HAP-1 (cell line): ENCODE measurements around the gene PPM1H.
A peak's percentile ranks its signal among the peaks of the same experiment; 100 is the strongest.

Experiments used
- DNase-seq, 2 experiments: peaks; one replicate each; pipeline ENCODE4 v3.0.0-alpha.2; 2016 to 2020; ENCODE audit warnings: low spot score in 2 of 2
- H3K27me3 ChIP-seq: fragments of 250-450 bp; sonication (Bioruptor Pico); 2 replicates; pipeline ENCODE4 v1.5.1; 2020; ENCODE audit warnings: low read depth, mild to moderate bottlenecking, moderate library complexity
- H3K36me3 ChIP-seq: fragments of 250-450 bp; sonication (Bioruptor Pico); replicated peaks from 2 replicates; pipeline ENCODE4 v1.5.1; 2020; ENCODE audit warnings: mild to moderate bottlenecking
- H3K4me1 ChIP-seq: fragments of 250-450 bp; sonication (Bioruptor Pico); 2 replicates; pipeline ENCODE4 v1.5.1; 2020; ENCODE audit warnings: mild to moderate bottlenecking
- H3K4me3 ChIP-seq: fragments of 250-450 bp; sonication (Bioruptor Pico); 2 replicates; pipeline ENCODE4 v1.5.1; 2020; ENCODE audit warnings: mild to moderate bottlenecking, moderate library complexity
- H3K9me3 ChIP-seq: fragments of 250-450 bp; sonication (Bioruptor Pico); 2 replicates; pipeline ENCODE4 v1.5.1; 2020; ENCODE audit warnings: mild to moderate bottlenecking, moderate library complexity
- in situ Hi-C: fragments of 300-500 bp; cut with MboI; formaldehyde crosslinking; loops from 3 replicates; pipeline ENCODE4 v1.14.3; 2020; ENCODE audit warnings: low sequenced_read_pairs, inconsistent platforms, mixed read lengths

Gene PPM1H

DNA sequence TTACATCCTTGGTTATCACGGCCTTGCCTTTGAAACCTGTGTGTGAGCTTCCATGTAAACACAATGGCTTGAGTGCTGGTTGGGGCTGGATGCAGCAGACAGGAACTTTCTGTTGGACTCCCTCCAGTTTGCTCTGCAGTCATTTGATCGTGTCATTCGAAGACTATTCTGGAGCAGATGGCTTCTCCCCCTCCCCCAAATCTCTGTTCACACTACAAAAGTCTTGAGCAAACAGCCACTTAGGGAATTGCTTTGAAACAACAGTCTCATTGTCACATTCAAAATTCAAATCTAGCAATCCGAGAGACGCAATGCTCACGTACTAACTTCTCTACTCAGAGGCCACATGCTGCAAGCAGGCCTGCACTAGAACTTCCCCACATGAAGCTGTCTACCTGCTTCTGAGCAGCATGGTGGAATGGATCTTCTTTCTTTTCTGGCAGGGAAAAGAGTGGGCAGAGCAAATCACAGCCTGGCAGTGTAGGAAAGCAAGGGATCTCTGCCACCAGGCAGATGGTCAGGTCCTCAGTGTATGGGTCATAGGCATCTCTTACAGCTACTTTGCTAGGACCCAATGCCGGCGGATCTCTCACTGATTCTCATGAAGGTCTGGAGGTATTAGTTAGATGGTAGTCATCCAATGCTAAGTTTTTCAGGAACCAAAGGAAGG is 214.2 kb downstream of the PPM1H start:
- Histone ChIP-seq H3K4me3 (no peak overlapping the region), H3K9me3 (no peaks in the 10 kb centered on the region), H3K36me3 (no peaks in the 10 kb centered on the region), H3K27me3 (no peaks in the 10 kb centered on the region), H3K4me1 (peaks cover 39% of the 10 kb centered on the region)
- in situ Hi-C loops: no loop called here
- no peak for DNase-seq

DNA sequence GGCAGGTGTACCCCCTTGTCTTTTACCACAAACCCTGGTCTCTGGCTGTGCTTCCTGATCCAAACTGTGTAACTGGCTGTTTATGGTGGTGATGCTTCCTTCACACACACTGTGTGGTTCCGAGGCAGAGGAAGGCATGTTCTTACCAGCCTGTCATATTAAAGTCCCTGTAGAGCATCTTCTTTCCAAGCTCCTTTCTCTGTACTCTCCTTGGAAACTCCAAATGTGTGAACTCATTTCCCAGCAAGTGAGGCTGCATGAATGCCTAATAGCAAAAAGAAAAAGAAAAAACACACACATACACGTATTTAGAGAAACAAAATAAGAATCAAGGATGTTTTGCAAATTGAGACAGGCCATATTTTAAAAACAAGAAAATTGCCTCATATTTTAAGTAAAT is 214.9 kb downstream of the PPM1H start:
- no peak for DNase-seq
- Histone ChIP-seq H3K36me3 (no peaks in the 10 kb centered on the region), H3K4me3 (no peak overlapping the region), H3K9me3 (no peaks in the 10 kb centered on the region), H3K27me3 (no peaks in the 10 kb centered on the region), H3K4me1 (peaks cover 39% of the 10 kb centered on the region)
- in situ Hi-C loops: no loop called here

DNA sequence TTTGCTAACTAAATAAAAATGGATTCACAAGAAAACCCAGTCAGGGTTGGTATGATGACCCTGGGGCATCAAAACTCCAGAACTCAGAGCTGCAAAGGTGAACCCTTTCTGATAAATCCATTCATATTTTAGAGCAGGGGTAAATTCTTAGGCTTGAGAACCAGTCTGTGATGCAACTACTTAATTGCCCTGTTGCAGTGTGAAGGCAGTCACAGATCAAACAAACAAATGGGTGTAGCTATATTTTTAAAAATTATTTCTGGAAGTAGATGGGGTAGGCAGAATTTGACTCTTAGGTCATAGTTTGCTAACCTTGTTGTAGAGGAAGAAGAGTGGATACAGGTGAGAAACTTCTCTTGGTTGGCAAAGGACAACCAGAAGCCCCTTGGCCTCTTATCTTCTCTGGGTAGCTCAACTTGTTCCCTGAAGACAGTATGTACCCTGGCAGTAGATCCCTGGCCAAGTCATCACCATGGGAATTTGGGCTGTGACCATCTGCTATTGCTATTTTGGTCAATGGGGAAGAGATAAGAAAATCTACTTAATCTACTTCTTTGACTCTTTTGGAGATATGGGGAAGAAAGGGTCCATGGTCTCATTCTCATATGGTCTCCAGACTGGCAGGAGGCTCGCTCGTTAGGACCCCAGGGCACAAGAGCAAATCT is 216.1 kb downstream of the PPM1H start:
- no peaks in the 10 kb centered on the region for H3K9me3 ChIP-seq
- in situ Hi-C loops: no loop called here
- peaks cover 27% of the 10 kb centered on the region for H3K4me1 ChIP-seq
- no peaks in the 10 kb centered on the region for H3K36me3 ChIP-seq
- no peak overlapping the region for H3K4me3 ChIP-seq
- H3K27me3 ChIP-seq: no peaks in the 10 kb centered on the region
- DNase-seq: no peak

DNA sequence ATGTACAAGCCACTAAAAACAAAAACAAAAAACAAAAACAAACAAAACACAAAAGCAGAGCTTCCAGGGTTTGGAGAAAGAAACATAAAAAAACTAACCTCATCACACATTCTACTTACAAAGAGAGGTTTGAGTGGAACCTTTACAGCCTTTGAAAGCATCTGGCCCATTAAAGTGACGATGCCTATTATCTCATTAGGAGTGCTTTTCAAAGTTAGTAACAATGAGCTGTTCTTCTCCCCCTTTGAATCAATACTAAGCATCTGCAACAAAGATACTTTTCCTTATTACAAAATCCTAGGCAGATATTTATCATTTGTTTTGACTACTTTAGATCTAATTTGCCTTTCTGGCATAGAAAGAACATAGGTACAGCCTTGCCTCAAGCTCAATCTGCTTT is 217.3 kb downstream of the PPM1H start:
- Histone ChIP-seq H3K4me1 (peaks cover 25% of the 10 kb centered on the region), H3K36me3 (no peaks in the 10 kb centered on the region), H3K9me3 (no peaks in the 10 kb centered on the region), H3K27me3 (no peaks in the 10 kb centered on the region), H3K4me3 (no peak overlapping the region)
- peak in 1 of 2 experiments; percentile 89 for DNase-seq
- in situ Hi-C loops: no loop called here

DNA sequence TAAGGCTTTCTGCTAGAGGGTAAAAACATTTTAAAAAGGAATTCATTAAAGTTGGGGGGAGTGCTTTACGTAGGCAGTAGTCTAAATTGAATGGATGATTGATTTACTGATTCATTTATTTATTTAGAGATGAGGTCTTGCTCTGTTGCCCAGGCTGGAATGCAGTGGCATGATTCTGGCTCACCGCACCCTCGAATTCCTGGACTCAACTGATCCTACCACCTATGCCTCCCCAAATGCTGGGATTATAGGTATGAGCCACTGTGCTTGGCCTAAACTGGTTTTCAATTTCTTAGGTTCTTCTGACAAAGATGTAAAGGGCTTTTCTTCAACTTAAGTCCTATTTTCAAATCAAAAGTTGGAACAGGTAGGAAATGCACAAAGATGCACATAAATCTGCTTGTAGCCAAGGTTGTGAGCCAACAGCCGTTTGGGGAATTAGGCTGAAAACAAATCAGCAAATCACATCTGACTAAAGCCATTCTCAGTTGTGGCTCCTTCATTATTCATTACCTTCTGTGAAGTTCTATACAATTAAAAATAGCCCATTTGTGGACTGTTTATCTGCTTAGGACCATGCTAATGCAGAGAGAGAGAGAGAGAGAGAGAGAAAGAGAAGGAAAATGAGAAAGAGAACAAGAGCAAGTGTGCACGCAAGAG is 218.0 kb downstream of the PPM1H start:
- in situ Hi-C loops: no loop called here
- peak in 1 of 2 experiments; percentile 33 for DNase-seq
- no peaks in the 10 kb centered on the region for H3K27me3 ChIP-seq
- no peak overlapping the region for H3K4me3 ChIP-seq
- no peaks in the 10 kb centered on the region for H3K9me3 ChIP-seq
- H3K4me1 ChIP-seq: peaks cover 25% of the 10 kb centered on the region
- no peaks in the 10 kb centered on the region for H3K36me3 ChIP-seq

DNA sequence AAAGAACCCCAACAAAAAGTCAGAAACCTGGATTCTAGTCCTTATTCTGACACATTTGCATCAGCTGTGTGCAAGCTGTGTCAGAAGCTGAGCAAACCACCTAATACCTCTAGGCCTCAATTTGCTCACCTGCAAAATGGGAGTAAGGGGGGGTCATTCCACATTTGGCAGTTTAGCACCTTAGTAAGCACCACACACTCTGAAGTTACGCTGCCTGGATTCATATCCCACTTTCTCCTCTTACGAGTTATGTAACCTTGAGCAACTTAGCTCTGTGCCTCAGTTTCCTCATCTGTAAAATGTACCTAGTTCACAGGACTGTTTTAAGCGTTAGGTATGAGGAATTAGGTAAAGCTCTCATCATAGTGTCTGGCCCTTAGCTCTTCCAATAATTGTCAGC is 218.9 kb downstream of the PPM1H start:
- in situ Hi-C loops: no loop called here
- no peak for DNase-seq
- H3K36me3 ChIP-seq: no peaks in the 10 kb centered on the region
- no peaks in the 10 kb centered on the region for H3K27me3 ChIP-seq
- H3K4me1 ChIP-seq: peaks cover 25% of the 10 kb centered on the region
- H3K4me3 ChIP-seq: no peak overlapping the region
- no peaks in the 10 kb centered on the region for H3K9me3 ChIP-seq

DNA sequence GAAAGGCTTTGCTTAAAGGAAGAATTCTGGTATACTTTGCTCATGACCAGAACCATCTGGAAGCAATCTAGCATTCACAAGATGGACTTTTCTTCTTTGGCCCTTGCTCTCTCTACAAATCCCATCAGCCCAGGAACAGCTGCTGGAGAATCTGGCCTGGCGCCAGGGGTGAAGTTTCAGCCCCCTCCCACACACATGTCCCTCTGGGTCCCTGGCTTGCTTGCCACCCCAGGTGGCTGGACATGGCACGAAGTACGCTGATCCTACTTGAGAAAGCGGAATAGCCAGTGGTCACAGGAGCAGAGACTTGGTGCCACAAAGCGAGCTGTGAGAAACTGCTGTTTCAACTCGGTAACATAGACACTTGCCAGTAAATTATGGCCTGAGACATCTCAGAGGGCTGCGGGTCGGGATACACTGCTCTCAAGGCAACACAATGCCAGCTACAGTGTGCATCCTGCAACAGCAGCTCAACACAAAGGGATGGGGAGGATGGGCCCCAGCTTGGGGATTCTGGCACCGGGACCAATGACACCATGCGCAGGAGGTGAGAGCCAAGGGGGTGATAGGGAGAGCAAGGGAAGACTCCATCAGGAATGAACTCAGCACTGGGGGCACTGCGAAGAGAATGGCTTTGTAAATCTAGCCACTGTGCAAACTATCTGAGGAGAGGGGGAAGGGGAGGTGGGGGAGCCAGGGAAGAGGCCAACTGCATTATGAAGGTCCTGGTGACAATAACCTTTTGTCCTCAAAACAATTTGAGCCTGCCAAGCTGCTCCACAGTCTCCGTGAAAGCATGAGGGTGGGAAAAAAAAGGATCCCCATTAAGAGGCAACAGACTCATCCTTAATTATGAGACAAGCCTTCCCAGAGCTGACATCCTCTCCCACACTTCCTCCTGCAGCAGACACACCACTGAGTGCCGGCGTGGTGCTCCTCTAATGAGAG is 219.9 kb downstream of the PPM1H start:
- DNase-seq: peak in 1 of 2 experiments; percentile 25
- in situ Hi-C loops: no loop called here

DNA sequence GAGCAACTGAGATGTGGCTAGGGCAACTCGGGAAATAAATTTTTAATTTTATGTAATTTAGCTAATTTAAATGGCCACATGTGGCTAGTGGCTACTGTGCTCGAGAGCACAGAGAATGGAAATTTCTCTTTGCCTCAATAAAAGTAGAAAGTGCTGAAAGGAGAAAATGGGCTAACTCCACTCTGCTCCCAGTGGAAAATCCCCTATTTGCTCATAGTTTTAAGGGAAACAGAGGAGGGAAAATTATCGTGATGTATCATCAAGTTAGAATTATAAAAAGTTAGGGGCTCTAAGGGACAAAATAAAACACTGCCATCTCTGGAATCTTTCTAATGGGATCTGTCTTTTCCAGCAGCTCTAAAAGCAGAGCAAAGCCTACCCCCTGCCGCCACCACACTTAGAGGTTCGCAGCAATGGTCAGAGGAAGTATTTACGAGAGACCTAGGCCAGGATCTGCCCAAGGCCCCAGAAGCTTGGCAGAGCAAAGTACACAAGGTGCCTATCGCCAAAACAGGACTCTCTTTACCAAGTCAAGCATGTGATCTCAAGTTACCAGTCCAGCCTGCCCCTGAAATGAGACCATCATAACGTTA is 220.7 kb downstream of the PPM1H start:
- no peaks in the 10 kb centered on the region for H3K9me3 ChIP-seq
- no peak overlapping the region for H3K4me3 ChIP-seq
- no peaks in the 10 kb centered on the region for H3K36me3 ChIP-seq
- in situ Hi-C loops: no loop called here
- H3K4me1 ChIP-seq: peaks cover 25% of the 10 kb centered on the region
- no peaks in the 10 kb centered on the region for H3K27me3 ChIP-seq
- DNase-seq: no peak

More for the DNA sequence above, 219.9 kb downstream of the PPM1H start:
- no peak overlapping the region for H3K4me3 ChIP-seq
- H3K4me1 ChIP-seq: peaks cover 25% of the 10 kb centered on the region
- H3K27me3 ChIP-seq: no peaks in the 10 kb centered on the region
- H3K36me3 ChIP-seq: no peaks in the 10 kb centered on the region
- no peaks in the 10 kb centered on the region for H3K9me3 ChIP-seq

DNA sequence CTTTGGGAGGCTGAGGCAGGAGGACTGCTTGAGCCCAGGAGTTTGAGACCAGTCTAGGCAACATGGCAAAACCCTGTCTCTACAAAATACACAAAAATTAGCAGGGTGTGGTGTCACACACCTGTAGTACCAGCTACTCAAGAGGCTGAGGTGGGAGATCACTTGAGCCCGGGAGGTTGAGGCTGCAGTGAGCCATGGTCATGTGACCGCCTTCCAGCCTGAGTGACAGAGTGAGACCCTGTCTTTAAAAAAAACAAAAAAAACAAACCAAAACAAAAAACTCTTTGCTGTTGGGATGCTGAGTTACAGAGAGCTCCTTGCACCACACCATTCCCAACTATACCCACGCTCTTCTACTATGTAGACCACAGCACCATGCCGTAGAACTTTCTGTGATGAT is 221.2 kb downstream of the PPM1H start:
- in situ Hi-C loops: no loop called here
- H3K9me3 ChIP-seq: no peaks in the 10 kb centered on the region
- DNase-seq: no peak
- peaks cover 25% of the 10 kb centered on the region for H3K4me1 ChIP-seq
- H3K4me3 ChIP-seq: no peak overlapping the region
- H3K27me3 ChIP-seq: no peaks in the 10 kb centered on the region
- no peaks in the 10 kb centered on the region for H3K36me3 ChIP-seq

DNA sequence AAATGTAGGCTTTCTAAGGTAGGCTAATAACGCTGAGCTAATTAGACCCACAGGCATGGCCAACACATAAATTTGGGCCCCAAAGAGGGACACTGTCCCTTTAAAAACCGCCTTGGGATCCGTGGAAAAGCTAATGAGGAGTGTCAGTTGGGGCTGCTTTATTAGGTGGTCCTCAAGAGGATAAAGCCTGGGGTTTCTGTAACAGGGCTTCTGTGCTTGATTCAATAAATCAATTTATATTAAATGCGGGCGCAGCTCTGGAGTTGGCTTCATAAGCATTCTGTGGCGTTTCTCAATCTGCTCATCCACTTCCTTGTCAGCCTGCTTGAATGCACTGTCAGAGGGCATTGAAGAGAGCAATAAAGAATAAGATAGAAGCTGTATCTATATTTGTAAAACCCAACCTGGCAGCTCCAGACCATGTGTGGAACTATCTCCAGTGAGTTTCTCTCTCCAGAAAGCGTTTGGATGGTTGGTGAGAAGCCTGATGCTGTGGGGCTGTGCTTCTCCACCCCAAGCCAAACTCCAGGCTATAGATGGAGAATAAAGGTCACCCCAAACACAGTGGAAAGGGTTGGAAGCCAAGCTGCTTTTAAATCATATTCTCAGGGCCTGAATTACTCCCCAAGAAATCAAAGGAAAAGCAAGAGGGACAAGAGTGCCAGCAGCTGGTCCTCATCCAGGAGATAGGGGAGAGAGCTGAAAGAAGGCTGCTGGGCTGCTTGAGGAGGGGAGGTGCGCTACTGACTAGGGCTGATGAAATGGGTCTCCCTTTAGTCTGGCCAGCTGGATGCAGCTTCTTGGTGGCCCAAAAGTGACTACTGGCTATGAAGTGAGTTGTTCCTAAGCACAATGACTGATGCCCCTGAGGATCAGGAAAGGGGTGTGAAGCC is 222.0 kb downstream of the PPM1H start:
- in situ Hi-C loops: no loop called here

DNA sequence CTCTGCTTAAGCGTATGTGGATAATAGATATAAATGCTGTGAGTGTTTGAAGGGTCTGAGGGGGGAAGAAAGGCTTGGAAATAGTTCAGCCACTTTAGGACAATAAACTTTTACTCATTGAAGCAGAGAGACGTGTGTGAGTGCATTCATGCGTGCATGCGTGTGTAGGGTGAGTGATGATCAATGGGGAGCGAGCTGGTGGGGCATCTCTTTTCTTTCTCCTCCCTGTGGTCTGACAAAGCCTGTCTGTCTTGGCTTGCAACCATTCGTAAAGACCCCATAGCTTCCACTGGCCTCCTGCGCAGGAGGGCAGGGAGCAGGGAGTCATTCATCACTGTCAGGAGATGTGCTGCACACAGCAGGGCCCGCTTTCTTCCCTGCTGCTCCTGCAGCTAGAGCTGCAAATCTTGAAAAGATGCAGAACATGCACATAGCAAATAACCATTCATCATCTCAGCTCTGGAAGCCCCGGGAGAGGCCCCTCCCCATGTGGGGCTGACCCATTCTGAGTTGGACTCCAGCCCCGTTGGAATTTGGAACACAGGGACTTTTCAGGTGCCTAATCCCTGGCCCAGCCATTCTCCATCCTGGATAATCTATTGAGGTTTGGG is 223.2 kb downstream of the PPM1H start:
- Histone ChIP-seq H3K4me3 (no peak overlapping the region), H3K27me3 (no peaks in the 10 kb centered on the region), H3K4me1 (peaks cover 11% of the 10 kb centered on the region), H3K36me3 (no peaks in the 10 kb centered on the region), H3K9me3 (no peaks in the 10 kb centered on the region)
- no peak for DNase-seq
- in situ Hi-C loops: no loop called here

More for the DNA sequence above, 222.0 kb downstream of the PPM1H start:
- H3K4me1 ChIP-seq: peaks cover 20% of the 10 kb centered on the region
- H3K4me3 ChIP-seq: no peak overlapping the region
- no peak for DNase-seq
- no peaks in the 10 kb centered on the region for H3K27me3 ChIP-seq
- no peaks in the 10 kb centered on the region for H3K9me3 ChIP-seq
- H3K36me3 ChIP-seq: no peaks in the 10 kb centered on the region

DNA sequence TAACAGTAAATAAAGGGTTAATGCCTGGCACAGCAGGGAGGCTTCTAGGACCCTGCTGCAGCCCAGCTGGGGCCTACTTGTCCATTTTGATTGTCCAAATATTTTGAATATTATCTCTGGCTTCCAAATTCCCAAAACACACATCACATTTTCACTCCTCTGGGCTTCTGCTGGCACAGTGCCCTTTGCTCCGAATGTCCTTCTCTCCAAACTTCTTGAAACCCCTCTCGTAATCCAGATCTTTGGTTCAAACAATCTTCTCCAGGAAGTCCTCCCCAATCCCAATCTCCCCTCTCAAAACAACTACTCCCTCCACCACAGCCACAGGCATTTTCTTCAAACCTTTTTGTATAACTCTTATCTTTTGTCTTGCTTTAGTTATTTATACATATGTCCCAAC is 225.6 kb downstream of the PPM1H start:
- no peaks in the 10 kb centered on the region for H3K4me1 ChIP-seq
- in situ Hi-C loops: no loop called here
- no peaks in the 10 kb centered on the region for H3K9me3 ChIP-seq
- DNase-seq: no peak
- H3K27me3 ChIP-seq: no peaks in the 10 kb centered on the region
- H3K36me3 ChIP-seq: no peaks in the 10 kb centered on the region
- no peak overlapping the region for H3K4me3 ChIP-seq
